GM18873 (cell line): Measurements from ENCODE around the gene BEST1.
"Not testable (repeated sequence)": the region's sequence is repeated elsewhere in the genome, so short reads cannot be mapped to it uniquely, and the experiment has no call there.

Source experiments
- ATAC-seq: cut with Tn5 transposase; IDR thresholded peaks from one replicate; pipeline ENCODE4 v1.9.1; 2021; ENCODE audit warnings: mild to moderate bottlenecking, moderate library complexity, moderate number of reproducible peaks; ENCODE audit not compliant: unreplicated experiment, low FRiP score

Gene BEST1

GRCh38 chr11:61974766-61975631 lies 24.8 kb downstream of the BEST1 start:
- ATAC-seq, result no peak

- no peak for ATAC-seq
These were observed 25.7 kb downstream of the BEST1 start for GRCh38 chr11:61975638-61976419.

DNA sequence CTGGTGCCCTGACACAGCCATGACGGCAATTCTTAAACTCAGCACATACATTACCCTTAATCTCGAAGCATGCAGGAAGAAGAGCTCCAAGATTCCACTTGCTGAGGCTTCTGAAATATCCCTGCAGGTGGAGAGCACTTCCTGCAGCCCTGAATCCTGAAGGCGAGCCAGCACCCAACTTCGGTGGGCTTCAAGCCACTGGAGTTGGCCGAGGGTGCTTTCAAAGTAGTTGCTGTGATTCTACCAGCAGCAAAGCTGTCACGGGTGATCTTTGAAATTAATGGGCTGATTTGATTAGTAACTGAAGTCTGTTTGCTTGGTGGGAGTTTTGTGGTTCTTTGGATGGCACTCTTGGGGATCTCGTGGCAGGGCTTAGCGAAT lies 26.3 kb downstream of the BEST1 start:
- no peak for ATAC-seq

DNA sequence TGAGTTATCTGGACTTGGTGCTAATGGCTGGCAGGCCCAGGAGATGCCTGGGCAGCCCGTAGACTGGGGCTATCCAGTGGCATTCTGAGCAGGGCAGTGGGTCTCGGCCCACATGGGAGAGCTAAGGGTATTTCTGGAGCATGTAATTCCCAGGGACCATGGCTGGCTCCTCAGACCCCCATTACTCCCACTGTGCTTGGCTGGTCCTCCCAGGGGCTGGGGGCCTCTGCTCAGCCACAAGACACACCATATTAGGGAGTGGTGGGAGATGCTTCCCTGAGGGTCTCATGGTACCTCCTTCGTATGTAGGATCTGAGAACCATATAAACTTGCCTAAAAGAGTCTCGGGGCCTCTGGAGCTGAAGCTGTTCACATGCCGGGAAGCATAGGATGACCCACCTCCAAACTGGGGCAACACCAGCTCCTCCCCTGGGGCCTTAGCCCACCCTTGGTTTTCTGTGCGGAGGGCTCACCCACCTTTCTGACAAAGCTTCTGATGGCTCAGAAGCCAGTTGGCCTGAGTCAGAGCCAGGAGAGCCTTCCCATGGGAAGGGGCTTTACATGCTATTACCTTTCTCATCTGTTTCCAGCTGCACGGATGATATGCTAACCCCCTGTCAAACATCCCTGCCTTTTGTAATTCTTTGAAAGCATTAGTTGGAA lies 26.8 kb downstream of the BEST1 start:
- ATAC-seq, result no peak

DNA sequence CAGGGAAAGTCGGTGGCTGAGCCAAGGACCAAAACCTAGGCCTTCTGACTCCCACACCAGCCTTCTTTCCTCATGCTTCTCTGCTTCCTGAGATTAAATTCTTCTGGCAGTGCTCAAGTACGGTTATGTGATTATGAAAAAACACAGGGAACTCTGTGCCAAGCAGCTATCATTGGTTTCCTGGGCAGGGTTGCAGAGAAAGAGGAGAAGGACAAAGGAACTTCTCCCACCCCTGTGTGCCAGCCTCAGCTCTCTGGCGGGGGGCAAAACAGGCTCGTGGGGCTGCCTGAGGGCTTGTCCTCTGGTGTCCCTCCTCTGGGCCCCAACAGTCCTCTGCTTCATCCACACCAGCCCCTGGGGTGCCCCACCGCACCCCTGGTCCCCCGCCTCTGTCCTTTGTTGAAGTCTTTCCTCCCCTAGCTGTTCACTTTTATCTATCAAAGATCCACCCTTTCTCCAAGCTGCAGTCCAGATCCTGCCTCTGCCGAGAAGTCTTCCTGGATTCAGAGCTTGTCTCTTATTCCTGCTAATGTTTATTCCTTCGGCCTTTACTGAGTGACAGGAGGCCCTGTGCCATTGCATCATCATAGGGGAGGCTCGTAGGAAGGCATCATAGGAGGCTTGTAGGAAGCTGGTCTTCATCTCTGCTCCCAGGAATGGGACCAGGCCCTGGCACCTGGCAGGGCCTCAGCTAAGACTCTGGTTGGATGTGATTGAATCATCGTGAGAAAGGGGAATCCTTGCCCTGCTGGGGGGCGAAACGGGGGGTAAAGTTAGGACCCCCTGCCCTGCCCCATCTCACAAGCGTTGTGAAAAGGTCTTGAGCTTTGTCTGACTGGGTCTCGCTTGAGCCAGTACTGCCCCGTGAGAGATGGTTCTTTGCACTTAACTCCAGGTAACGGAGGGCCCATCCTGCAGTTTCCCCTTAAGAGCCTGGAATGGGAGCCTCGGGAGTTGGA lies 28.8 kb downstream of the BEST1 start:
- no peak for ATAC-seq

DNA sequence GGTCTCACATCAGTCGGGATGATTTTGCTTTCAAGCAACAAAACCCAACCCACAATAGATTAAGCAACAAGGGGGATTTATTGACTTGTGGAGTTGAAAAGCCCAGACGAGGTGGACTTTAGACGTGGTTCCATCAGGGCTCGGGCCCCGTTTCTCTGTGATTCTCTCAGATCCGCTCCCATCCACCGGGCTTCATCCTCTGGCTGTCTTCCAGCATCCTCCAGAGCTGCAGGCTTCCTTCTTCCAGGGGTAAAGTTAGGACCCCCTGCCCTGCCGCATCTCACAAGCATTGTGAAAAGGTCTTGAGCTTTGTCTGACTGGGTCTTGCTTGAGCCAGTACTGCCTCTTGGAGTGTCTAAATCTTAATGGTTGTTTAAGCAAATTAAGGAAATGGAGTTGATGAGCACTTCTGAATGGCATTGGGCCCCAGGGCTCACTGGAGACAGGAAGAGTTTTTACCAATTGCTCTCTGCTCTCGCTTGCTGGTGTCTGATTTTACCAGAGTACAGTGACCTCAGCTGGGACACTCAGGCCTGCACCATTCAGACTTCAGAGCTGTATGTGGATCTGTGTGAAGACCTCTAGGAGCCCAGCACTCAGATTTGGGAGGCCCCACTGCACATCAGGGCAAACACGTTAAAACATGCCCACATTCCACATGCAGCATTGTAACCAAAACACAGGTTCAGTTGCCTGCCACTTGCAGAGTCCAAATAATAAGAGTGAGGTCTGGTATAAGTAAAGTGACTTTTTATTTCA lies 30.8 kb downstream of the BEST1 start:
- no peak for ATAC-seq

- ATAC-seq, result no peak
These were observed 33.3 kb downstream of the BEST1 start for GRCh38 chr11:61983419-61983818.

GRCh38 chr11:61985869-61986268 lies 35.7 kb downstream of the BEST1 start:
- ATAC-seq, result no peak

DNA sequence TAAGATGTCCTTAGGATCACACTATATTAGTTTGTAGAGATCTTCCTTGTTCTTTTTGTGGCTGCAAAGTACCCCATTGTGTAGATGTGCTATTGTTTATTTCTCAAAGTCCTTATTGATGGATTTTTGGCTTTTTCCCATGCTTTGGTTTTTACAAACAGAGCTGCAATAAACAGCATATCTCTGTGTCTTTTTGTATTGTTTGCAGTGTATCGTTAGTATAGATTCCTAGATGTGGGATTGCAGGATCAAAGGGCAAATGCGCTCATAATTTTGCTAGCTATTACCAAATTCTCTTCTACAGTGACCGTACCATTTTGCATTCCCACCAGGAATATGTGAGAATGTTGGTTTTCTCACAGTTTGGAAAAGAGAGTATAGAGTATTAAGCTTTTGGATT lies 44.8 kb downstream of the BEST1 start:
- no peak for ATAC-seq

DNA sequence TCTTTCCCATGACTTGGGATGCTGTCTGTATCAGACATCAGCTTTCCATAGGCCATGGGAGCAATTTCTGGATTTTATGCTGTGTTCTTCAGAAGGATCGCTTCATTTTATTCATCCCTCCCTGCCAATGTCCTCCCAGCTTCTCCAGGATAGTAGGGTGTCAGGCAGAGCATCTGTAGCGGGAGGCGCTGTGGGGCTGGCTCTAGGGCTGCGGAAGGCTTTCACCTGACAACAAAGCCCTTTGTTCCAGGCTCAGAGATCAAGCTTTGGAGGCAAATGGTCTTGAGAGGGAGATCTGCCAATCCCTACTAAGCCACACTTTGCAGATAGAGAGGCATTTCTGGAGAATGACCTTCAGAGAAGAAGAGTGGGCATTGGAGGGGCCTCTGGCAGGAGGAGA lies 46.8 kb downstream of the BEST1 start:
- no peak for ATAC-seq

DNA sequence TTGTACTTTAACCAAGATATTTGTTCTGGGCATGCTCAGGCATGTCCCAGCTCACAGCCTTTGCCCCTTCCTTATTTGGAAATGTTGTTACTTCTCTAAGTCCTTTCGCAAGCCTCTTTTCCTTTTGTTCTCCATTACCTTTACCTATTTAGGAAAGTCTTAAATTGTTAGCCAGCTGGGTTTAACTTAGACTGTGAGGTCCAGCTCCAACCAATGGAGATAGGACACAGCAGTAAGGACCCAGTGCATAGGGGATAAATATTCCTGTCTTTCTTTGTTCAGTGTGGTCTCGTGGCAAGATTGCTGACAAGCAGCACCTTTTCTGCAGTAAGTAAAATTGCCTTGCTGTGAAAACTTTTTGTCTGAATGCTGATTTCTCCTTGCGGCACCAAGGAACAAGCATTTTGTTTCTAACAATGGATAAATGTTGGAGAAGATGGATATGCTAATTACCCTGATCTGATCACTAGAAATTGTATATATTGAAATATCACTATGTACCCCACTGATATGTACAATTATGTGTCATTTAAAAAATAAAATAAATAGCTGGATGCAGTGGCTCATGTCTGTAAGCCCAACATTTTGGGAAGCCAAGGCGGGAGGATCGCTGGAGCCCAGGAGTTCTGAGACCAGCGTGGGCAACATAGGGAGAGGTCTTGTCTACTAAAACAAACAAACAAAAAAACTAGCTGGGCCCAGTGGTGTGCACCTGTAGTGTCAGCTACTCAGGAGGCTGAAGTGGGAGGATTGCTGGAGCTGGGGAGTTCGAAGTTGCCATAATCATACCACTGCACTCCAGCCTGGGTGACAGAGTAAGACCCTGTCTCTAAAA lies 49.2 kb downstream of the BEST1 start:
- no peak for ATAC-seq

DNA sequence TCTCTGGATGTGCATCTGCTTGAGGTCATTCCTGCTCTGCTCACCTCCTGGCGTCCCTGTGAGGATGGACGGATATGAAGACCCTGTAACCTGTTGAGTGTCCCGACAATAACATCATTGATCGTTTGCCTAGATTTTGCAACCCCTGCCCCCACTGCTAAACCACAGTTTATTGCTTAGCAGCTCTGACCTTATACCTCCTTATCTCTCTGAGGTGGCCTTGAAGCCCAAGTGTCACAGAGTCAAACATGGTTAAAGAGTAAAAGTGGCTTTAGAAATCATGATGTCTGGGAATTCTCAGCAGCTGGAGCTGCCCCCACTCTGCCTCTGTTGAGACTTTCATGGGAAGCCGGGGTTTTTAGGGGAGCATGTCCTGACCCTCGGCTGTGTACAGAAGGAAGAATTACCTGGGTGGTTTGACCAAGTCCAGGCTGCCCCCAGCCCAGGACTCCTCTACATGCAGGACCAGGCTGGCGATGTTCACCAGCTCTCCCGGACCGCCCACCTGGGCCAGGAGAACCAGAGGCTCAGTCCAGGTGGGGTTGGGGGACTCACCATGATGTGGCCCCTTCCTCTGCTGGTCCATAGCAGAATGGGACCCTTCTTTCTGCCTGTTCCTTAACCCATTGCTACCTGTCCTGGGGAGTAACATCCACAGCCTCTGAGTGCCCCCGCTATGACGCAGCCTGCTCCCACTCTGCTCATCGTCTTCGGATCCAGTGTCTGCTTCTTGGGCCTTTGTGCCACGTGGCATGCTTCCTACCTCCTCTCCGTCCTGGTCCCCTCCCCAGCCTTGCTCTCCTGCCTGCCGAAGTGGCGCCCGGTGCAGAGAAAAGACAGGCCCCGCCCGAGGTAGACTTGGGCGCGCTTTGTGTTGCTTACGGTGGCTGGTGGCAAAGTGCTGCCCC lies 50.6 kb downstream of the BEST1 start:
- no peak for ATAC-seq

- no peak for ATAC-seq
These were observed 51.5 kb downstream of the BEST1 start for GRCh38 chr11:62001450-62002191.

DNA sequence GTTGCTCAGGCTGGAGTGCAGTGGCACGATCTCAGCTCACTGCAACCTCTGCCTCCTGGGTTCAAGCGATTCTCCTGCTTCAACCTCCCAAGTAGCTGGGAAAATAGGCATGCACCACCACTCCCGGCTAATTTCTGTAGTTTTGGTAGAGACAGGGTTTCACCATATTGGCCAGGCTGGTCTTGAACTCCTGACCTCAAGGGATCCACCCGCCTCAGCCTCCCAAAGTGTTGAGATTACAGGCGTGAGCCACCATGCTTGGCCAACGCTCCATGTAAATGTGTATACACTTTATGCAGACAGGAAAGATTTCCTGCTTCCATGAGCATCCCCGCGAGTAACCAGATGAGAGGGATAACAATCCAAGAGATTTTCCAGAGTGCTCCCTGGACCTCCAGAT lies 52.1 kb downstream of the BEST1 start:
- ATAC-seq, result not testable (repeated sequence)

DNA sequence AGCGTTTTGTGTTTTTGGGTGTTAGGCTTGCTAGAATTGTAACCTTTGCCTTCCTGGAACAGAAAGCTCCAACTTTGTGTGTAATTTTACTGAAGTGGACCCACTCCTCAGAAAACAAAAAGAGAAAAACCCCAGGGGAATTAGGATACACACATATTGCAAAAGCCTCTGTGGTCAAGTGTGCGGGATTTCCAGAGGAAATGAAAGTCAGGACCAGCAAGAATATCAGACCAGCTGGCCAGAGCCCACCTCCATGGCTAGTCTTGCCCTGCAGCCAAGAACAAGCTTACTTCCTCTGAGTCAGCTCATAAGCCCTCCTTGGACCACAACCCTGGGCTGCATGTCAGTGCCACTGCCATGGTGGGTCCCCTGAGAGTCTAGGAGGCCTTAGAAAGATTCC lies 54.3 kb downstream of the BEST1 start:
- no peak for ATAC-seq

GRCh38 chr11:62008193-62008592 lies 58.0 kb downstream of the BEST1 start:
- ATAC-seq, result no peak
